Left lung (tissue), 14 donors: ENCODE measurements around the gene OR2V2. TPM values are rescaled to one million over a fixed set of nuclear protein-coding genes. Genes with fewer than 3 reads are reported as not detected.
"Not testable (repeated sequence)": the region's sequence is repeated elsewhere in the genome, so short reads cannot be mapped to it uniquely, and the experiment has no call there.

Experiments used
- ATAC-seq: fragments of 200-7000 bp; cut with Tn5 transposase; one replicate; pipeline ENCODE4 v1.9.1; 2020; ENCODE audit warnings: moderate library complexity
- DNase-seq, 4 donors: peaks; one replicate each; pipeline ENCODE4 v3.0.0-alpha.2; 2013 to 2020
- H3K27ac ChIP-seq, 2 donors: fragments of 200-600 bp; sonication (generic) in 1 of 2; one replicate each; pipeline versions ENCODE4 v1.5.0 to v1.8.0; 2020 to 2021
- H3K27me3 ChIP-seq, 2 donors: fragments of 200-600 bp; sonication (generic) in 1 of 2; one replicate each; pipeline versions ENCODE4 v1.5.0 to v1.8.0; 2020 to 2021
- H3K36me3 ChIP-seq, 2 donors: fragments of 200-600 bp; sonication (generic) in 1 of 2; one replicate each; pipeline versions ENCODE4 v1.5.0 to v1.8.0; 2020 to 2021
- H3K4me1 ChIP-seq, 2 donors: fragments of 200-600 bp; one replicate each; pipeline ENCODE4 v1.8.0; 2021
- H3K4me3 ChIP-seq, 2 donors: fragments of 200-600 bp; sonication (generic) in 1 of 2; one replicate each; pipeline versions ENCODE4 v1.5.0 to v1.8.0; 2020 to 2021; ENCODE audit warnings: mild to moderate bottlenecking in 1 of 2
- H3K9me3 ChIP-seq, 2 donors: fragments of 200-600 bp; sonication (generic) in 1 of 2; one replicate each; pipeline versions ENCODE4 v1.5.0 to v1.8.0; 2020 to 2021
- CTCF ChIP-seq, 2 donors: fragments of 200-600 bp; sonication (generic) in 1 of 2; IDR thresholded peaks; one replicate each; pipeline versions ENCODE4 v1.5.0 to v1.8.0; 2021; ENCODE audit warnings: antibody characterized with exemption in 2 of 2
- intact Hi-C, 2 donors: fragments of 100-400 bp; cut with DNase I; formaldehyde crosslinking; loops; one replicate each; pipeline versions ENCODE4 v1.11.2 to v1.14.2; 2022
- long read RNA-seq, 12 donors: library from polyadenylated mRNA in 2 of 12; unstranded in 2 of 12; transcript quantifications; one replicate each; pipeline ENCODE4 v2.0.0 and lab custom pipeline, GENCODE V29; 2019 to 2026
- polyA plus RNA-seq, 6 donors: library from polyadenylated mRNA; unstranded; fragments of 120-200 nt; gene quantifications; one replicate each; pipeline ENCODE4 v1.2.1, GENCODE V29; 2013; ENCODE audit not compliant: insufficient read length in 6 of 6
- total RNA-seq, 2 donors: library from RNA; stranded (reverse); fragmentation: NEBNext Ultra II Directional; extraction: Animal tissue kit (Norgen Biotek cat#: 25700); gene quantifications; one replicate each; pipeline ENCODE4 v1.2.1, GENCODE V29; 2021
- donor health status: DM: no; HTN: yes; CAD: no.
- donor health status: DM: no; HTN: no; CAD: no.

The OR2V2 gene, protein sequence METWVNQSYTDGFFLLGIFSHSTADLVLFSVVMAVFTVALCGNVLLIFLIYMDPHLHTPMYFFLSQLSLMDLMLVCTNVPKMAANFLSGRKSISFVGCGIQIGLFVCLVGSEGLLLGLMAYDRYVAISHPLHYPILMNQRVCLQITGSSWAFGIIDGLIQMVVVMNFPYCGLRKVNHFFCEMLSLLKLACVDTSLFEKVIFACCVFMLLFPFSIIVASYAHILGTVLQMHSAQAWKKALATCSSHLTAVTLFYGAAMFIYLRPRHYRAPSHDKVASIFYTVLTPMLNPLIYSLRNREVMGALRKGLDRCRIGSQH
- not detected for total RNA-seq
- under 1 TPM in 4 of 6 donors, not detected in 2; 0.03 to 0.06 (median 0.04) TPM for polyA plus RNA-seq
- long read RNA-seq, donor 1, result 0 reads
- long read RNA-seq, donor 2, result 0 reads
- long read RNA-seq, donor 3, result 0 reads
- long read RNA-seq, donor 4, result 0 reads
- long read RNA-seq, donor 5, result 0 reads
- long read RNA-seq, donor 6, result 0 reads
- long read RNA-seq, donor 7, result 0 reads
- long read RNA-seq, donor 8, result 0 reads
- long read RNA-seq, donor 9, result 0 reads
- long read RNA-seq, donor 10, result 0 reads
- long read RNA-seq, donor 11, result 0 reads
- long read RNA-seq, donor 12, result 0 reads

GRCh38 chr5:181146927-181147636 is at the start of gene OR2V2:
Gene OR2V2 (plus strand): TSS chr5:181147586. CDS start chr5:181154943, 7,357 bp downstream.
- H3K27ac ChIP-seq, H3K4me3 ChIP-seq, intact Hi-C loops, H3K4me1 ChIP-seq, ATAC-seq, H3K9me3 ChIP-seq, H3K36me3 ChIP-seq, DNase-seq: not testable (repeated sequence)
- peaks cover 0 to 46% of the 10 kb centered on the region in 2 donors for H3K27me3 ChIP-seq

DNA sequence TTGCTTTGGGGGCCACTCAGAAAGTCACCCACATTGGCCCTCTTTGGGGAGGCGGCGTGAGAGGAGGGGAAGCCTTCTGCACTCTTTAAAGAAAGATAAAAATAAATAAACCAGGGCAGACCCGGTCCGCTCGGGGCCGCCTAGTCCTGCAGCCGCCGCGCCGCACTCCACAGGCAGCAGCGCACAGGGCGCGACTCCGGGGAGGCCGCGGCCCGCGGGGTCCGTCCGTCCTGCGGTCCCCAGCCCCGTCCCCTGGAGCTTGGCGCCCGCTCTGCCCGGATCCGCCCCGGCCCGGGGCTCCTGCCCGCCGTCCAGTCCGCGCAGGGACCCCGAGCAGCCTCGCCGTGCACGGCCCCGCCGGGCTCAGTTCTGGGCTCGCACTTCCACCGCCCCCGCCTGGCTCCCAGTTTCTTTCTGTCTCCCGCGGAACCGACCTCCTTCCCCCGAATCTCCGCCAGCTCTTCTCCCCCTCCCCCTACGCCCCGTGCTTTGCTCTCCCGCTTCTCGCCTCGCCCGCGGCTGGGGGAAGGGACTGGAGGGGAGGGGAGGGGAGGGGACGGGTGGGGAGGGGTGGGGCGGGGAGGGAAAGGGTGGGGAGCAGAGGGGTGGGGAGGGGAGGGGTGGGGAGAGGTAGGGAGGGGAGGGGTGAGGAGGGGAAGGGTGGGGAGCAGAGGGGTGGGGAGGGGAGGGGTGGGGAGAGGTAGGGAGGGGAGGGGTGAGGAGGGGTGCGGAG is 49.5 kb upstream of the OR2V2 start:
- H3K9me3 ChIP-seq, intact Hi-C loops, H3K36me3 ChIP-seq, DNase-seq, H3K4me1 ChIP-seq, H3K4me3 ChIP-seq, H3K27ac ChIP-seq: not testable (repeated sequence)
- peaks cover 16 to 27% of the 10 kb centered on the region in 2 donors for H3K27me3 ChIP-seq
- ATAC-seq, result peak; percentile 29

DNA sequence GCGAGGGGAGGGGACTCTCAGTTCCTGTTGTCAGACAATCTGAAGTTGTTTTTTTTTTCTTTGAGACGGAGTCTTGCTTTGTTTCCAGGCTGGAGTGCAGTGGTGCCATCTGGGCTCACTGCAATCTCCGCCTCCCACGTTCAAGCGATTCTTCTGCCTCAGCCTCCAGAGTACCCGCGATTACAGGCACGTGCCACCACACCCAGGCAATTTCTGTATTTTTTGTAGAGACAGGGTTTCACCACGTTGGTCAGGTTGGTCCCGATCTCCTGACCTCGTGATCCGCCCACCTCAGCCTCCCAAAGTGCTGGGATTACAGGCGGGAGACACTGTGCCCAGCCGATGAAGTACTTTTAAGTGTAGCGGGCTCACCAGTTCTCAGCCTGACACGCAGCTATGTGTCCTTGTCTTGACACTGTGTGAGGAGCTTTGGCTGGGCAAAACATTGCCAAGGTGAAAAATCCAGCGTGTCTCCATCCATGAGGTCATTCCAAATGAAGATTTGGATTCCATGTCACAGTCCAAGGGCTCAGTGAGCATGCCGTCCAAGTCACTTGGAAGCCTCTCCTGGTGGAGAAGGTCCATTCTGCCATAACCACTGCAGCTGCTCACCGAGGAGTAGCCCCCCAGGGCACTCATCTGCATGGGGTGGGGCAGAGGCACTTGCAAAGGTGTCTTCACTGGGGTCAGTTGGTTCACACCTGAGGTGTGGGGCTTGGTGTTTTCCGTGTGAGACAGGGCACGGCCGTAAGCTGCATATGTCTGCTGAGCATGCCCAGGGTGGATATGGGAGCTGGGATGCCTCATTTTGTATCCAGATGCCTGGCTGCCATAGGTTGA is 48.4 kb upstream of the OR2V2 start:
- no peak for TF ChIP-seq CTCF (IDR thresholded peaks at IDR 0.05)
- no peak overlapping the region for H3K4me3 ChIP-seq
- intact Hi-C loops, result no loop called here
- H3K36me3 ChIP-seq, result no peaks in the 10 kb centered on the region
- H3K4me1 ChIP-seq, result no peaks in the 10 kb centered on the region
- peaks cover 16 to 26% of the 10 kb centered on the region in 2 donors for H3K27me3 ChIP-seq
- no peak for DNase-seq
- no peak overlapping the region for H3K27ac ChIP-seq
- no peak for ATAC-seq
- H3K9me3 ChIP-seq, result no peaks in the 10 kb centered on the region

DNA sequence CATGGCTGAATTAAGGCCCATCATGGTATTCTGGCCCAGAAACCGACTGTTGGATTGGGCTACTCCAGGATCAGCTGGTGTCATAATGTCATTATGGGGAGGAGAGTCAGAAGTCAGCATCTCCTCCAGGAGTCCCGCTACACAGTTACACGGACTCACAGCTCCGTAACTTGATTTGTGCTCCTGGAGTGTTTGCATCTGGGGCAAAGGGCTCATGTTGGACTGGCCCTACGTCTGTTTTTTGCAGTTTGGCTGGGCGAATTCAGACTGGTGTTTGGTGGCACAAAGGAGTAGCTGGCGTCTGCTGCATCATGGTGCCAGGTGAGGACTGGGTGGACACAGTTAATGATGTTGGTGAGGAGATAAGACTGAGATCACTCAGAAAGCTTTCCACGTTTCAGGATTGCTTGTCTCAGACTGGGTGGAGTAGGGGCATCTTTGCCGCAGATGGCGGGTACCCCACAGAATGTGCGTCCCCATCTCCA is 47.7 kb upstream of the OR2V2 start:
- ATAC-seq, result no peak

More for the DNA sequence above, 47.7 kb upstream of the OR2V2 start:
- Histone ChIP-seq H3K27me3 (peaks cover 16 to 33% of the 10 kb centered on the region in 2 donors), H3K4me3 (no peak overlapping the region), H3K27ac (no peak overlapping the region), H3K4me1 (no peaks in the 10 kb centered on the region), H3K36me3 (no peaks in the 10 kb centered on the region), H3K9me3 (no peaks in the 10 kb centered on the region)
- intact Hi-C loops, result no loop called here
- TF ChIP-seq CTCF (IDR thresholded peaks at IDR 0.05), result no peak
- DNase-seq, result no peak
